Inferior parietal cortex (tissue), 1 donor: ENCODE results near the gene AMN.

Experiments
- DNase-seq: peaks from one replicate; pipeline ENCODE4 v3.0.0-alpha.2; 2016; ENCODE audit errors: extremely low spot score

Gene AMN

GRCh38 chr14:102965971-102966655, 43.6 kb downstream of the AMN start:
- DNase-seq = no peak

GRCh38 chr14:102966681-102967505, 44.4 kb downstream of the AMN start:
- no peak for DNase-seq

- no peak for DNase-seq
These were observed 45.0 kb downstream of the AMN start for GRCh38 chr14:102967506-102967795.

GRCh38 chr14:102968306-102968705, 45.8 kb downstream of the AMN start:
- no peak for DNase-seq

- DNase-seq = no peak
These were observed 46.8 kb downstream of the AMN start for GRCh38 chr14:102969060-102969791.

- DNase-seq = no peak
These were observed 47.4 kb downstream of the AMN start for GRCh38 chr14:102969901-102970300.

- DNase-seq = no peak
These were observed 48.0 kb downstream of the AMN start for GRCh38 chr14:102970496-102970895.

- no peak for DNase-seq
These were observed 48.9 kb downstream of the AMN start for GRCh38 chr14:102971314-102971713.

GRCh38 chr14:102971836-102972606, 49.6 kb downstream of the AMN start:
- no peak for DNase-seq

GRCh38 chr14:102973706-102974285, 51.3 kb downstream of the AMN start:
- DNase-seq = no peak

- no peak for DNase-seq
These were observed 53.2 kb downstream of the AMN start for GRCh38 chr14:102975662-102976061.

GRCh38 chr14:102977475-102977874, 55.0 kb downstream of the AMN start:
- no peak for DNase-seq

GRCh38 chr14:102979406-102979805, 56.9 kb downstream of the AMN start:
- no peak for DNase-seq

- DNase-seq = no peak
These were observed 57.9 kb downstream of the AMN start for GRCh38 chr14:102980409-102980810.
